ENCODE measurements around the gene INTS13.

INTS13 gene

DNA sequence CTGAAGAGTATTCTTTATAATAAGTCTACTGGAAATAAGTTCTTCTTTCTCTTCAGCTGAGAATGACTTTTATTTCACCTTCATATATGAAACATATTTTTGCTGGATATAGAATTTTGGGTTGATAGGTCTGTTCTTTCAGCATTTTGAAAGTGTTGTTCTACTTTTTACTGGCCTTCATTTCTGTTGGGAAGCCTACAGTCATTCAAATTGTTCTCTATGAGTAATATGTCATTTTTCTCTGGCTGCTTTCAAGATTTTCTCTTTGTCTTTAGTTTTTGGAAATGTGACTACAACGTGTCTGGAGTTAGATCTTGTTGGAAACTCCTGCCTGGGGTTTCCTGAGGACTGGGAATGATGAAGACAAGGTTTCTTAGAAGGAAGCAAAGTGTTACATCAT, 10.5 kb upstream of the INTS13 start:
- no peak for DNase-seq (ENCODE audit: low read depth)
- TF ChIP-seq, protein P1, sequence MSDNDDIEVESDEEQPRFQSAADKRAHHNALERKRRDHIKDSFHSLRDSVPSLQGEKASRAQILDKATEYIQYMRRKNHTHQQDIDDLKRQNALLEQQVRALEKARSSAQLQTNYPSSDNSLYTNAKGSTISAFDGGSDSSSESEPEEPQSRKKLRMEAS (IDR thresholded peaks at IDR 0.05; ENCODE audit: low read depth, low read length): no peak
- TF ChIP-seq POLR2A (IDR thresholded peaks at IDR 0.05; ENCODE audit: extremely low read depth, insufficient read length): no peak
- no peak for TF ChIP-seq MYC (IDR thresholded peaks at IDR 0.05; ENCODE audit: low read depth, low read length)
- TF ChIP-seq, protein P2, sequence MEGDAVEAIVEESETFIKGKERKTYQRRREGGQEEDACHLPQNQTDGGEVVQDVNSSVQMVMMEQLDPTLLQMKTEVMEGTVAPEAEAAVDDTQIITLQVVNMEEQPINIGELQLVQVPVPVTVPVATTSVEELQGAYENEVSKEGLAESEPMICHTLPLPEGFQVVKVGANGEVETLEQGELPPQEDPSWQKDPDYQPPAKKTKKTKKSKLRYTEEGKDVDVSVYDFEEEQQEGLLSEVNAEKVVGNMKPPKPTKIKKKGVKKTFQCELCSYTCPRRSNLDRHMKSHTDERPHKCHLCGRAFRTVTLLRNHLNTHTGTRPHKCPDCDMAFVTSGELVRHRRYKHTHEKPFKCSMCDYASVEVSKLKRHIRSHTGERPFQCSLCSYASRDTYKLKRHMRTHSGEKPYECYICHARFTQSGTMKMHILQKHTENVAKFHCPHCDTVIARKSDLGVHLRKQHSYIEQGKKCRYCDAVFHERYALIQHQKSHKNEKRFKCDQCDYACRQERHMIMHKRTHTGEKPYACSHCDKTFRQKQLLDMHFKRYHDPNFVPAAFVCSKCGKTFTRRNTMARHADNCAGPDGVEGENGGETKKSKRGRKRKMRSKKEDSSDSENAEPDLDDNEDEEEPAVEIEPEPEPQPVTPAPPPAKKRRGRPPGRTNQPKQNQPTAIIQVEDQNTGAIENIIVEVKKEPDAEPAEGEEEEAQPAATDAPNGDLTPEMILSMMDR (IDR thresholded peaks at IDR 0.05; ENCODE audit: low read depth, low read length): no peak
- H3K4me3 ChIP-seq (ENCODE audit: low read depth, low read length): no peak overlapping the region

DNA sequence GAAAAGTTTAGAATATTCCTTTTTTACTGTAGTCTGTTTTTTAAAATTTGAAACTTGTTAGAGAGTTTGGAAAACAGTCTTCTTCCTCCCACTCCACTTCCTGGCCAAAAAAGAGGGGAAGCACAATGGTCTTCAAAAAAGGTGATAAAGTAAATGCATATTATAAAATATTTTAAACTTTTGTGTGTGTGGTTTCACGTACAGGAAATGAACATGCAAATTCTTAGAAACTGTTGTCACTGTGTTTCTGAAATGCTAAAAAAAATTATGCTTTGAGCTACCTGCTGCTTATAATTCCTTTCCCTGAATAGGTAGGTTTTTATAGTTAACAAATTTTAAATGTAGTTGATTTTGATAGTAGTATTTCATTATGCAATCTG, 3.4 kb upstream of the INTS13 start:
- no peak for DNase-seq (ENCODE audit: low read depth)
- TF ChIP-seq, protein P2 (IDR thresholded peaks at IDR 0.05; ENCODE audit: low read depth, low read length): no peak
- TF ChIP-seq POLR2A (IDR thresholded peaks at IDR 0.05; ENCODE audit: extremely low read depth, insufficient read length) (no peak), MYC (IDR thresholded peaks at IDR 0.05; ENCODE audit: low read depth, low read length) (0 out of 2 replicates have a peak, but pooled peaks have one; percentile 6)
- TF ChIP-seq, protein P1 (IDR thresholded peaks at IDR 0.05; ENCODE audit: low read depth, low read length): no peak
- H3K4me3 ChIP-seq (ENCODE audit: low read depth, low read length): peak overlapping the region; percentile 86

DNA sequence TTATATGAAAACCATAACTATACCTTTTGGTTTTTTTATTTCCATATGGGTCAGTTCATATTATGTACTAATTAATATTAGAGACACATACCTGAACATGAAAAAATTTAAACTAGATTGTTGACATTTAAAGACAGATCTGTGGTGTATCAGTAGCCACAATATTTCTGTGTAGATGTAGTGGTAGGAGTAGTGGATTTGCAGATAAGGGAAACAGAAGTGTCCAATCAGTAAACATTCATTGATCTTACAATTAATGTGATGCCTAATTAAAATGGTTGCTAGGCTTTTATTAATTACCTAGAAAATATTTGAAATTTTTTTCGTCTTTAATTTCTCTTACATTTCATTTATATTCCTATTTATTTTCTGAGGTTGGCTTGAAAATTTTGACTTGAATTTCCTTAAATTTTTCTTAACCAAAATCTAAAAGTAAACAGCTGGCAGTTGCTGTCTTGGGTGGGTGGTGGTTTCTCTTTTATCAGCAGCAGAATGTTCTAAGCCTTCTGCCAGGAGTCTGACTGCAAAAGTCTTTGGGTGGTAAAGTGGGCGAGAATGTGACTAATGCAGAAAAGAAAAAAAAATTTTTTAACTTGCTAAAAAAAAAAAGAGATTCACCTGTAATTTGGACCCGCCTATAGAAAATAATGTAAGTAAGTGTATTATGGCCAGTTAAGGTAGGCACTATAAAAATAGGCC, 2.9 kb upstream of the INTS13 start:
- peak; percentile 48 for DNase-seq (ENCODE audit: low read depth)

DNA sequence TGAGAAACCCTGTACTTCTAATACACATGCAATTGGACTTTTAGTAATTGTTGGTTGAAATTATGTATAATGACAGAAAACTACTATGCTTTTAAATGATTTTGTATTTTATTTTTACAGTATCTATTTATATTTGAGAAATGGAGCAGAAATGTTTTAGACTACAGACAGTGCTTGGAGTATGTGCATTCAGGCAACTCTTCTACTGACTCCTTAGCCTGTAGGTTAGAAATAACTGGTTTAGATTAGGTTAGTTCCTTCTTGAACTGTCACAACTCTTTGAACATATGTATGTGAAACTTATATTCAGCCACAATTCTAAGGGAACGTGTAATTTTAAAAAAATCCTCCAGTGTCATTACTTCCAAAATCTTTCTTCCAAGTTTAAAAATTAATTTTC, 2.2 kb upstream of the INTS13 start:
- DNase-seq (ENCODE audit: low read depth): peak; percentile 51
- TF ChIP-seq POLR2A (IDR thresholded peaks at IDR 0.05; ENCODE audit: extremely low read depth, insufficient read length): no peak
- TF ChIP-seq, protein P1 (IDR thresholded peaks at IDR 0.05; ENCODE audit: low read depth, low read length): peak; percentile 21; the same call in 1 of the 2 replicates
- H3K4me3 ChIP-seq (ENCODE audit: low read depth, low read length): peak overlapping the region; percentile 86

More for the DNA sequence above, 2.9 kb upstream of the INTS13 start:
- peak overlapping the region; percentile 86 for H3K4me3 ChIP-seq (ENCODE audit: low read depth, low read length)
- TF ChIP-seq, protein P1 (IDR thresholded peaks at IDR 0.05; ENCODE audit: low read depth, low read length): no peak
- TF ChIP-seq POLR2A (IDR thresholded peaks at IDR 0.05; ENCODE audit: extremely low read depth, insufficient read length) (no peak), MYC (IDR thresholded peaks at IDR 0.05; ENCODE audit: low read depth, low read length) (no peak)
- TF ChIP-seq, protein P2 (IDR thresholded peaks at IDR 0.05; ENCODE audit: low read depth, low read length): no peak

DNA sequence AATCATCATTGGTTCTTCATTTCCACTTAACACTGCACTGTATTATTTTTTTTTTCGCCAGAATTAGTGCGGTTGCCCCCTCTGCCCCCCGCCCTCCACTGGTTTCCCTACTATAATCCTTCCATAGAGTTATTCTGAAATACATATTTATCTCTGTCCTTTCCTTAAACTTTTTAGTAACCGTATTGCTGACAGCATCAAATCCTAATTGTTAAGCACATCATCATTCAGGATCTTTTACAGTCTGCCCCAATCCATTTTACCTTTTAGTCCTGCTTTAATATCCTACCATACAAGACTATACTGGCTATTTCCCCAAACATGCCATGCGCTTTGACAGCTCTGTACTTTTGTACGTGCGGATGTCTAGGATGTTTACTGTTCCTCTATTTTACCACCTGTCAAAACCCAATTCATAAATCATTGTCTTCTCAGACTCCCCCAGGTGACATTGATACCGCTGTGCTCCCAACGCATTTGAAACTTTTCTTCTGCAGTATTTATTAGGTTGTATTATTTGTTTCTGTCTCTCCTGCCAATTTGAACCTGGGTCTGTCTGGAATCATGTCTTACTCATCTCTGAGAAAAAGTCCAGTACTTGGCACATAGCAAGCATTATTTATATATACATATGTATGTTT, 1.5 kb upstream of the INTS13 start:
- H3K4me3 ChIP-seq (ENCODE audit: low read depth, low read length): peak overlapping the region; percentile 86
- TF ChIP-seq, protein P1 (IDR thresholded peaks at IDR 0.05; ENCODE audit: low read depth, low read length): peak; percentile 89
- TF ChIP-seq POLR2A (IDR thresholded peaks at IDR 0.05; ENCODE audit: extremely low read depth, insufficient read length) (no peak), MYC (IDR thresholded peaks at IDR 0.05; ENCODE audit: low read depth, low read length) (peak; percentile 53)
- DNase-seq (ENCODE audit: low read depth): peak; percentile 68

DNA sequence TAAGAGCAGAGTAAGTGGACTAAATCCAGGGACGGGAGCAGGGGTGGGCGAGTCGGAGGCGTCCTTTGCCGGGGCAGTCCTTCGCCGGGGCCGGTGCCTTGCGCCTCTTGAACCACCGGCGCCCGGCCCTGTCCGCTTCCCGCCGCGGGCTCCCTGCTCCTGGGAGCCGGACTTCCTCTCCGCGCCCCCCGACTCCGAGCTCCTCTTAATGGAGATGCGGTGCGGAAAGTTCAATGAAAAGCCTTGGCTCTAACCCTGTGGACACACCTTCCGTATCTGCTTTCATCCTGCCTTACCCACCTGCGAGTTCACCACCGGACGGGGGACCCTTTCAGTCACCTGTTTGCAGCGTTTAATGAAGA, 901 bp upstream of the INTS13 start:
- peak overlapping the region; percentile 86 for H3K4me3 ChIP-seq (ENCODE audit: low read depth, low read length)
- TF ChIP-seq, protein P1 (IDR thresholded peaks at IDR 0.05; ENCODE audit: low read depth, low read length): no peak
- TF ChIP-seq, protein P2 (IDR thresholded peaks at IDR 0.05; ENCODE audit: low read depth, low read length): no peak
- TF ChIP-seq POLR2A (IDR thresholded peaks at IDR 0.05; ENCODE audit: extremely low read depth, insufficient read length): no peak
- TF ChIP-seq MYC (IDR thresholded peaks at IDR 0.05; ENCODE audit: low read depth, low read length): no peak; the same call in 1 of the 2 replicates
- DNase-seq (ENCODE audit: low read depth): no peak
